PC-3 (cell line): ENCODE measurements around the gene TDRKH. TPM values are rescaled to one million over a fixed set of nuclear protein-coding genes. Genes with fewer than 3 reads are reported as not detected.

Experiments
- ATAC-seq: fragments of 200-7000 bp; cut with Tn5 transposase; 2 replicates; pipeline ENCODE4 v1.9.1; 2020; ENCODE audit warnings: mild to moderate bottlenecking, moderate library complexity
- BruUV-seq: library from RNA; stranded (reverse); fragments of 400-500 nt; replicated peaks from 2 replicates; lab custom pipeline; 2021; lab: Mats Ljungman, UMichigan
- CTCF ChIA-PET: fragments of 300-600 bp; sonication (Branson Sonifier 250); formaldehyde crosslinking; loops from one replicate; lab custom pipeline; 2022; ENCODE audit warnings: antibody characterized with exemption; lab: Charles Lee
- POLR2A ChIA-PET: fragments of 300-600 bp; sonication (Branson Sonifier 250); formaldehyde crosslinking; loops from one replicate; lab custom pipeline; 2022; ENCODE audit warnings: antibody characterized with exemption; ENCODE audit not compliant: unreplicated experiment; lab: Charles Lee
- DNase-seq: peaks from one replicate; pipeline ENCODE4 v3.0.0-alpha.2; 2015
- H2AFZ ChIP-seq: fragments of 300-600 bp; sonication (generic); 2 replicates; pipeline ENCODE4 v1.6.0; 2016; ENCODE audit warnings: antibody characterized with exemption, low read length
- H3F3A ChIP-seq: fragments of 300-600 bp; sonication (generic); one replicate; pipeline ENCODE4 v1.6.0; 2017; ENCODE audit warnings: antibody characterized with exemption, low read length, control low read depth, mild to moderate bottlenecking; ENCODE audit not compliant: unreplicated experiment
- H3K27ac ChIP-seq: fragments of 300-600 bp; sonication (generic); 2 replicates; pipeline ENCODE4 v1.5.1; 2016; ENCODE audit warnings: mild to moderate bottlenecking, low read length
- H3K27me3 ChIP-seq: fragments of 300-600 bp; sonication (generic); 2 replicates; pipeline ENCODE4 v1.6.1; 2016; ENCODE audit warnings: low read length, mixed read lengths
- H3K36me3 ChIP-seq: fragments of 300-600 bp; sonication (generic); 2 replicates; pipeline ENCODE4 v1.6.1; 2016; ENCODE audit warnings: low read depth, mixed run types, low read length, mixed read lengths
- H3K4me1 ChIP-seq: fragments of 300-600 bp; sonication (generic); 2 replicates; pipeline ENCODE4 v1.5.1; 2016; ENCODE audit warnings: low read length; ENCODE audit not compliant: insufficient read depth
- H3K4me2 ChIP-seq: fragments of 300-600 bp; sonication (generic); 2 replicates; pipeline ENCODE4 v1.6.0; 2016; ENCODE audit warnings: low read length
- H3K4me3 ChIP-seq: fragments of 300-600 bp; sonication (generic); 2 replicates; pipeline ENCODE4 v1.5.1; 2016; ENCODE audit warnings: mild to moderate bottlenecking, low read length, mixed read lengths
- H3K79me2 ChIP-seq: fragments of 300-600 bp; sonication (generic); 2 replicates; pipeline ENCODE4 v1.6.1; 2017; ENCODE audit warnings: low read length, mixed read lengths
- H3K9ac ChIP-seq: fragments of 300-600 bp; sonication (generic); 2 replicates; pipeline ENCODE4 v1.6.0; 2016; ENCODE audit warnings: mild to moderate bottlenecking, low read length
- H3K9me2 ChIP-seq: fragments of 300-600 bp; sonication (generic); replicated peaks from 2 replicates; pipeline ENCODE4 v1.6.1; 2016; ENCODE audit warnings: mixed run types, low read length, mixed read lengths
- H3K9me3 ChIP-seq: fragments of 300-600 bp; sonication (generic); 2 replicates; pipeline ENCODE4 v1.6.1; 2016; ENCODE audit warnings: low read length, mixed read lengths
- H4K20me1 ChIP-seq: fragments of 300-600 bp; sonication (generic); 2 replicates; pipeline ENCODE4 v1.6.1; 2016; ENCODE audit warnings: low read length, mixed read lengths
- EZH2 ChIP-seq: fragments of 300-600 bp; sonication (generic); IDR thresholded peaks from one replicate; pipeline ENCODE4 v1.6.1; 2017; ENCODE audit warnings: antibody characterized with exemption, mild to moderate bottlenecking, low read length; ENCODE audit not compliant: unreplicated experiment
- EZH2phosphoT487 ChIP-seq: fragments of 300-600 bp; sonication (generic); IDR thresholded peaks from 2 replicates; pipeline ENCODE4 v1.6.1; 2018; ENCODE audit warnings: mild to moderate bottlenecking, antibody characterized with exemption, low read length, borderline replicate concordance
- intact Hi-C: fragments of 100-400 bp; cut with micrococcal nuclease; formaldehyde crosslinking; loops from 2 replicates; pipeline ENCODE4 v1.9.0; 2023
- total RNA-seq: library from RNA; depleted of rRNA; stranded (reverse); fragments of >200 nt; gene quantifications from 2 replicates; pipeline ENCODE4 v1.2.3, GENCODE V29; 2014
- TF ChIP-seq, protein P1 (sequence below): fragments of 300-600 bp; sonication (generic); conservative IDR thresholded peaks from 2 replicates; pipeline ENCODE4 v1.5.1; 2017; ENCODE audit warnings: antibody characterized with exemption, low read depth, mild to moderate bottlenecking, low read length

The TDRKH gene
- total RNA-seq, 1 experiment from 2014 or later: 15.2 TPM

DNA sequence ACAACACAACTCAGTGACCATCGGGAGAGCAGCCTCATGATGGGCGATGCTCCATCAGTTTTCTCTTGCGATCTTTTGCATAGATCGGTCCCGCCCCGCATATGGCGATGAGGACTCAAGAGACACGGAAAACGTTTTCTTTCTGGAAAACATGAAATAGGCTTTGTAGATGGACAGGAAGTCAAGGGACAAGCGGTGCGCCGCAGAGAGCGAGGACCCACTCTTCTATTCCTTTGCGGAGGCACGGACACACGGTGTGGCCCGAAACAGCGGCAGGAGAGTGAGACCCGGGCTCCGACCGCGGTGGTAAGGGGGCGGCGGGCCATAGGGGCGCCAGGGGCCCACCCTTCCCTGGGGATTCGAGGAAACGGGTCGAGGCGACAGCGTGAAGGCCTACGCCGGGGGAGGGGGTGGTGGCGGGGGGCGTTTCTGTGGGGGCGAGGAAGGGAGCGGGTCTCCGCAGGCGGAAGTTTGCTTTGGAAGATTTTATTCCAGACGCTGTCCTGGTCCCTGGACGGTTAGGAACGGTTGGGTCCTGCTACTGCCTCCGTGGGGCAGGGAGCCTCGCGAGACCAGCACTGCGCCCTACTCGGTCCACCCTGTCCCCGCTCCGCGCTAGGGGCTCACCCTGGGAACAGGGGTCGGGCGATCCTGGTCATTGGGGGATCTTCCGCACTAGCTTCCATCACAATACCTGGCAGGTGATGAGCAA is 796 bp upstream of the TDRKH start:
- TF ChIP-seq EZH2 (no peak), EZH2phosphoT487 (no peak)
- TF ChIP-seq, protein P1, sequence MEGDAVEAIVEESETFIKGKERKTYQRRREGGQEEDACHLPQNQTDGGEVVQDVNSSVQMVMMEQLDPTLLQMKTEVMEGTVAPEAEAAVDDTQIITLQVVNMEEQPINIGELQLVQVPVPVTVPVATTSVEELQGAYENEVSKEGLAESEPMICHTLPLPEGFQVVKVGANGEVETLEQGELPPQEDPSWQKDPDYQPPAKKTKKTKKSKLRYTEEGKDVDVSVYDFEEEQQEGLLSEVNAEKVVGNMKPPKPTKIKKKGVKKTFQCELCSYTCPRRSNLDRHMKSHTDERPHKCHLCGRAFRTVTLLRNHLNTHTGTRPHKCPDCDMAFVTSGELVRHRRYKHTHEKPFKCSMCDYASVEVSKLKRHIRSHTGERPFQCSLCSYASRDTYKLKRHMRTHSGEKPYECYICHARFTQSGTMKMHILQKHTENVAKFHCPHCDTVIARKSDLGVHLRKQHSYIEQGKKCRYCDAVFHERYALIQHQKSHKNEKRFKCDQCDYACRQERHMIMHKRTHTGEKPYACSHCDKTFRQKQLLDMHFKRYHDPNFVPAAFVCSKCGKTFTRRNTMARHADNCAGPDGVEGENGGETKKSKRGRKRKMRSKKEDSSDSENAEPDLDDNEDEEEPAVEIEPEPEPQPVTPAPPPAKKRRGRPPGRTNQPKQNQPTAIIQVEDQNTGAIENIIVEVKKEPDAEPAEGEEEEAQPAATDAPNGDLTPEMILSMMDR: no peak
- Histone ChIP-seq H3K4me2 (peak overlapping the region; percentile 94), H3K9ac (peak overlapping the region; percentile 62), H3F3A (no peaks in the 10 kb centered on the region), H3K9me2 (no peaks in the 10 kb centered on the region), H3K79me2 (peaks cover 13% of the 10 kb centered on the region), H3K36me3 (no peaks in the 10 kb centered on the region), H3K9me3 (no peaks in the 10 kb centered on the region), H3K4me3 (peak overlapping the region; percentile 83), H2AFZ (peak overlapping the region; percentile 96), H3K4me1 (peaks cover 12% of the 10 kb centered on the region), H3K27me3 (no peaks in the 10 kb centered on the region), H3K27ac (no peak overlapping the region), H4K20me1 (no peaks in the 10 kb centered on the region)
- POLR2A ChIA-PET: no interaction called here
- BruUV-seq: TSS peak; percentile 94
- ATAC-seq: peak; percentile 27
- DNase-seq: peak; percentile 24
- CTCF ChIA-PET: interaction anchor here (0.6 kb wide), 1 partner anchor 98 kb away, joined by 3 read pairs; no protein-coding TSS in a partner anchor
- intact Hi-C loops: loop anchor here (1.0 to 2.0 kb wide), 2 partner anchors 28 to 46 kb away; partner anchors contain the start of gene MRPL9

DNA sequence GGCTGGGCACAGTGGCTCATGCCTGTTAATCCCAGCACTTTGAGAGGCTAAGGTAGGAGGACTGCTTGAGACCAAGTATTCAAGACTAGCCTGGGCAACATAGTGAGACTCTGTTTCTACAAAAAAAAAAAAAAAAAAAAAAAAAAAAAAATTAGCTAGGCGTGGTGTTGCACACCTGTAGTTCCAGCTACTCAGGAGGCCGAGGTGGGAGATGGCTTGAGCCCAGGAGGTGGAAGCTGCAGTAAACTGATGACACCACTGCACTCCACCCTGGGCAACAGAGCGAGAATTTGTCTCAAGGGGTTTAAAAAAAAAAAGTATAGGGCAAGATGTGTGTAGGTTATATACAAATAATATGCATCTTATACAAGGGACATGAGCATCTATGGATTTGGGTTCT is 2.6 kb downstream of the TDRKH start:
- TF ChIP-seq EZH2 (no peak), EZH2phosphoT487 (no peak)
- TF ChIP-seq, protein P1: no peak
- Histone ChIP-seq H2AFZ (no peak overlapping the region), H3K4me2 (no peak overlapping the region), H3K36me3 (no peaks in the 10 kb centered on the region), H3K4me1 (peaks cover 12% of the 10 kb centered on the region), H3K27ac (no peak overlapping the region), H3K4me3 (no peak overlapping the region), H3K9me3 (no peaks in the 10 kb centered on the region), H3F3A (no peaks in the 10 kb centered on the region), H3K27me3 (no peaks in the 10 kb centered on the region), H3K9me2 (no peaks in the 10 kb centered on the region), H3K79me2 (peaks cover 13% of the 10 kb centered on the region), H3K9ac (no peak overlapping the region), H4K20me1 (no peaks in the 10 kb centered on the region)
- DNase-seq: no peak
- ATAC-seq: no peak
- intact Hi-C loops: no loop called here
- no TSS peak for BruUV-seq
- CTCF ChIA-PET: no interaction called here
- POLR2A ChIA-PET: interaction anchor here (0.6 kb wide), 1 partner anchor 90 kb away, joined by 10 read pairs; no protein-coding TSS in a partner anchor

DNA sequence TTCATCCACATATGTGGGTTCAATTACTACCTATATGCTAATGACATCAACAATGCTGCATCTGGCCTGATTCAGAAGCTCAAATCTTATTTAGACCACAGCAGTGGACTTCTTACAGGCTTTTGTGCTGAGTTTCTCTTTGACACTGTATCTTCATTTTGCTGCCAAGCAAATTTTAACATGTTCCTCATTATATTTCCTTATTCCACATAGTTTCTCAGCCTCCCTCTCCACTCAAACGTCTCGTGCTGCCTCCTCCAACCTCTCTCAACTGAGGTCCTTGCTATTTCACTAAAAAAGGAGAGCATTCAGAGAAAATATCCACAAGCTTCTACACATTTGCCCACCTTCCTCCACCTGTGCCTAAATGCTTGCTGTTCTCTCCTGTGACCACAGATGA is 6.5 kb downstream of the TDRKH start:
- Histone ChIP-seq H4K20me1 (no peaks in the 10 kb centered on the region), H3K4me3 (no peak overlapping the region), H3K9me2 (no peaks in the 10 kb centered on the region), H2AFZ (no peak overlapping the region), H3K36me3 (0 out of 2 replicates have a peak, but pooled peaks cover 3% of the 10 kb centered on the region), H3K4me1 (no peaks in the 10 kb centered on the region), H3K9me3 (no peaks in the 10 kb centered on the region), H3F3A (no peaks in the 10 kb centered on the region), H3K9ac (no peak overlapping the region), H3K27ac (no peak overlapping the region), H3K4me2 (no peak overlapping the region), H3K27me3 (no peaks in the 10 kb centered on the region), H3K79me2 (no peaks in the 10 kb centered on the region)
- TF ChIP-seq, protein P1: no peak
- TF ChIP-seq EZH2phosphoT487: no peak
- TF ChIP-seq EZH2: no peak
- CTCF ChIA-PET: no interaction called here
- no peak for ATAC-seq
- POLR2A ChIA-PET: no interaction called here
- BruUV-seq: no TSS peak
- DNase-seq: no peak
- intact Hi-C loops: no loop called here
